HepG2 (cell line): ENCODE results near the gene KCNK10. TPM values are rescaled to one million over a fixed set of nuclear protein-coding genes. Genes with fewer than 3 reads are reported as not detected.

ENCODE experiments used
- ATAC-seq: fragments of 200-7000 bp; cut with Tn5 transposase; 3 replicates; pipeline ENCODE4 v1.9.1; 2020; ENCODE audit warnings: mild to moderate bottlenecking, moderate library complexity
- BruUV-seq: library from RNA; stranded (reverse); fragments of 400-500 nt; replicated peaks from 2 replicates; lab custom pipeline; 2021; lab: Mats Ljungman, UMichigan
- CTCF ChIA-PET: fragments of 300-600 bp; formaldehyde crosslinking; extraction: SDS; loops from one replicate; lab custom pipeline; 2021; ENCODE audit warnings: low total read pairs, inconsistent platforms, low intra/inter-chr PET ratio; lab: Yijun Ruan, JAX
- POLR2A ChIA-PET: fragments of 350-600 bp; sonication (Branson Sonifier 250); formaldehyde crosslinking; loops from one replicate; lab custom pipeline; 2020; ENCODE audit warnings: antibody characterized with exemption, inconsistent platforms; lab: Yijun Ruan, JAX
- DNase-seq: peaks from one replicate; pipeline ENCODE4 v3.0.0-alpha.2; 2015; ENCODE audit warnings: low spot score
- FAIRE-seq: peaks from 3 replicates; lab custom pipeline; 2011; peaks lifted over from hg19 to GRCh38; lab: Jason Lieb, UNC
- H2AFZ ChIP-seq: one replicate; pipeline ENCODE4 v1.6.1; 2011; ENCODE audit warnings: low read length, inconsistent platforms
- H3K27ac ChIP-seq: fragments of 300-600 bp; 3 replicates; pipeline ENCODE4 v1.8.0; 2011; ENCODE audit warnings: mixed run types, mild to moderate bottlenecking, mixed read lengths, low read length, inconsistent platforms; ENCODE audit not compliant: insufficient read depth; ENCODE audit errors: extremely low read length
- H3K27me3 ChIP-seq, 2 experiments: fragments of 200-600 bp in 1 of 2; 2 replicates in 1 of 2; 3 replicates in 1 of 2; pipeline versions ENCODE4 v1.6.0 to v1.8.0; 2011; ENCODE audit warnings: low read length in 2 of 2, mild to moderate bottlenecking in 2 of 2, moderate library complexity in 2 of 2, inconsistent platforms in 1 of 2; ENCODE audit not compliant: insufficient read depth in 2 of 2, control insufficient read depth in 1 of 2
- H3K36me3 ChIP-seq, 2 experiments: fragments of 200-600 bp in 1 of 2; replicated peaks in 1 of 2; 2 replicates in 1 of 2; 3 replicates in 1 of 2; pipeline versions ENCODE4 v1.5.1 to v1.8.0; 2011; ENCODE audit warnings: low read length in 2 of 2, inconsistent platforms in 1 of 2; ENCODE audit not compliant: insufficient read depth in 2 of 2, control insufficient read depth in 1 of 2
- H3K4me1 ChIP-seq: 2 replicates; pipeline ENCODE4 v1.5.1; 2012; ENCODE audit warnings: low read length, inconsistent platforms; ENCODE audit not compliant: insufficient read depth
- H3K4me2 ChIP-seq: 2 replicates; pipeline ENCODE4 v1.6.0; 2011; ENCODE audit warnings: low read depth, low read length, inconsistent platforms
- H3K4me3 ChIP-seq, 3 experiments: fragments of 200-600 bp in 1 of 3; sonication (generic), shearing (Covaris generic) in 1 of 3; replicated peaks in 1 of 3; 2 replicates each; pipeline ENCODE4 v1.5.1; 2011 to 2016; ENCODE audit warnings: low read length in 3 of 3, inconsistent platforms in 2 of 3, low read depth in 2 of 3, mild to moderate bottlenecking in 2 of 3, control low read depth in 1 of 3, mixed read lengths in 1 of 3; ENCODE audit not compliant: insufficient read depth in 1 of 3
- H3K79me2 ChIP-seq: one replicate; pipeline ENCODE4 v1.6.1; 2011; ENCODE audit warnings: low read length, inconsistent platforms; ENCODE audit not compliant: insufficient read depth
- H3K9ac ChIP-seq: 2 replicates; pipeline ENCODE4 v1.6.0; 2011; ENCODE audit warnings: mild to moderate bottlenecking, low read depth, low read length, inconsistent platforms; ENCODE audit not compliant: insufficient read depth
- H3K9me3 ChIP-seq: 2 replicates; pipeline ENCODE4 v1.5.1; 2012; ENCODE audit warnings: mild to moderate bottlenecking, low read length
- H4K20me1 ChIP-seq: 2 replicates; pipeline ENCODE4 v1.6.0; 2011; ENCODE audit warnings: inconsistent platforms, mild to moderate bottlenecking, low read length, moderate library complexity; ENCODE audit not compliant: insufficient read depth
- ARID3A ChIP-seq: IDR thresholded peaks from 2 replicates; pipeline ENCODE4 v1.6.1; 2012; ENCODE audit warnings: low read depth, low read length, improper control_type of control experiment
- FOSL2 ChIP-seq: sonication (generic); formaldehyde crosslinking; IDR thresholded peaks from 2 replicates; pipeline ENCODE4 v1.4.0; 2020; ENCODE audit warnings: missing genetic modification reagents
- RXRA ChIP-seq: sonication (generic); formaldehyde crosslinking; IDR thresholded peaks from 2 replicates; pipeline ENCODE4 v1.5.1; 2020; ENCODE audit warnings: missing genetic modification reagents
- SOX13 ChIP-seq, 3 experiments: fragments of 450-650 bp in 1 of 3; sonication (generic) in 1 of 3; formaldehyde crosslinking in 1 of 3; IDR thresholded peaks in 2 of 3; conservative IDR thresholded peaks in 1 of 3; 2 replicates each; pipeline versions ENCODE4 v1.5.0 to v1.6.1; 2016 to 2020; ENCODE audit warnings: antibody characterized with exemption in 1 of 3, mild to moderate bottlenecking in 1 of 3, missing compliant biosample characterization in 1 of 3, missing genetic modification reagents in 1 of 3, moderate library complexity in 1 of 3
- TOE1 ChIP-seq: sonication (generic); formaldehyde crosslinking; IDR thresholded peaks from 2 replicates; pipeline ENCODE4 v1.4.0; 2020; ENCODE audit warnings: mild to moderate bottlenecking, missing genetic modification reagents
- XRCC5 ChIP-seq: fragments of 200-400 bp; formaldehyde crosslinking; optimal IDR thresholded peaks from 2 replicates; pipeline ENCODE3; 2017; ENCODE audit warnings: mild to moderate bottlenecking, low read length
- ZBTB10 ChIP-seq: sonication (generic); formaldehyde crosslinking; IDR thresholded peaks from 2 replicates; pipeline ENCODE4 v1.4.0; 2020; ENCODE audit warnings: missing genetic modification reagents, borderline replicate concordance
- ZNF282 ChIP-seq: fragments of 450-650 bp; IDR thresholded peaks from 2 replicates; pipeline ENCODE4 v1.6.1; 2018; ENCODE audit not compliant: partially characterized antibody
- WGBS: methylation state at CpG from one replicate; pipeline ENCODE4 v1.1.6; 2017; ENCODE audit warnings: low lambda C conversion rate; 5-methylcytosine and 5-hydroxymethylcytosine counted together
- in situ Hi-C: cut with HindIII; loops from 2 replicates; pipeline ENCODE4 v1.10.0; 2017; ENCODE audit warnings: low pct_unique_long_range_greater_than_20kb; ENCODE audit not compliant: extremely low pct_ligation_motif_present
- intact Hi-C: fragments of 100-400 bp; cut with micrococcal nuclease; formaldehyde crosslinking; loops from one replicate; pipeline ENCODE4 v1.10.0; 2022; ENCODE audit not compliant: unreplicated experiment
- polyA plus RNA-seq, 8 experiments: library from polyadenylated mRNA; depleted of rRNA in 3 of 8; stranded (reverse) in 7 of 8; unstranded in 1 of 8; fragments of >200 nt; fragmentation: Illumina TruSeq in 4 of 8; extraction: Trizol in 4 of 8; gene quantifications; 2 replicates each; pipeline versions ENCODE4 v1.2.1 to v1.2.3, GENCODE V29; 2011 to 2016; ENCODE audit warnings: low read depth in 4 of 8, missing spikeins in 1 of 8, mixed read lengths in 1 of 8; ENCODE audit not compliant: insufficient read depth in 1 of 8
- total RNA-seq, 5 experiments: library from RNA; depleted of rRNA; stranded (reverse); fragments of >200 nt; fragmentation: Illumina TruSeq; extraction: Trizol; gene quantifications; 2 replicates each; pipeline ENCODE4 v1.2.3, GENCODE V29; 2016; ENCODE audit warnings: low read depth in 1 of 5

The KCNK10 gene
- total and polyA plus RNA-seq, 2 of the 13 experiments (the other 11 are each of a cell fraction or from before 2014, with no cell fraction given) = not detected

GRCh38 chr14:88346048-88346639 is 23.1 kb upstream of the KCNK10 start:
- Histone ChIP-seq H3K79me2 (no peaks in the 10 kb centered on the region), H3K4me2 (peak overlapping the region; percentile 29; the same call in 1 of the 2 replicates)
- ATAC-seq = peak; percentile 91

More at GRCh38 chr14:88346048-88346639, 23.1 kb upstream of the KCNK10 start:
- CTCF ChIA-PET = no interaction called here
- no peak for TF ChIP-seq TOE1 (CRISPR knock-in tag)
- TF ChIP-seq ZBTB10 (CRISPR knock-in tag) = no peak
- peak; percentile 49; the same call in 1 of the 2 replicates for TF ChIP-seq FOSL2 (CRISPR knock-in tag)
- TF ChIP-seq SOX13 (IDR thresholded peaks at IDR 0.05) = no peak
- peak in 1 of 2 experiments; percentile 44; a peak in 1 of 4 replicates for TF ChIP-seq SOX13 (CRISPR knock-in tag; conservative IDR thresholded peaks at IDR 0.05 in 1 of 2, IDR thresholded peaks at IDR 0.05 in 1 of 2)
- TF ChIP-seq RXRA (CRISPR knock-in tag) = no peak
- peak; percentile 27; the same call in 1 of the 2 replicates for TF ChIP-seq ARID3A
- no peak for TF ChIP-seq ZNF282
- TF ChIP-seq XRCC5 = no peak
- no peaks in the 10 kb centered on the region for H3K27me3 ChIP-seq
- no peaks in the 10 kb centered on the region for H4K20me1 ChIP-seq
- DNase-seq (peak; percentile 71), FAIRE-seq (no peak)
- no peak overlapping the region for H3K4me3 ChIP-seq
- in situ Hi-C loops (no loop called here), intact Hi-C loops (no loop called here)
- H3K36me3 ChIP-seq = no peaks in the 10 kb centered on the region
- BruUV-seq = no TSS peak
- H3K4me1 ChIP-seq = peaks cover 14% of the 10 kb centered on the region
- WGBS = 16% methylated on average over 5 of the region's 5 CpGs
- H3K9ac ChIP-seq = no peak overlapping the region
- H3K27ac ChIP-seq = no peak overlapping the region
- no peak overlapping the region for H2AFZ ChIP-seq
- no peaks in the 10 kb centered on the region for H3K9me3 ChIP-seq
- POLR2A ChIA-PET = no interaction called here
